Adipocyte (in vitro differentiated cells): ENCODE measurements around the gene NKD2.

Experiments
- DNase-seq: peaks from one replicate; pipeline ENCODE4 v3.0.0-alpha.2; 2015; ENCODE audit warnings: low read depth
- H3K27me3 ChIP-seq: replicated peaks from 2 replicates; pipeline ENCODE4 v1.7.0; 2013; ENCODE audit warnings: mild to moderate bottlenecking, low read length, moderate library complexity; ENCODE audit not compliant: control insufficient read depth, insufficient read depth
- H3K36me3 ChIP-seq: 2 replicates; pipeline ENCODE4 v1.7.0; 2013; ENCODE audit warnings: low read length, mild to moderate bottlenecking, moderate library complexity; ENCODE audit not compliant: control insufficient read depth, insufficient read depth, severe bottlenecking
- H3K4me1 ChIP-seq: 2 replicates; pipeline ENCODE4 v1.7.0; 2013; ENCODE audit warnings: mild to moderate bottlenecking, low read length, moderate library complexity; ENCODE audit not compliant: control insufficient read depth, insufficient read depth
- H3K4me3 ChIP-seq: 2 replicates; pipeline ENCODE4 v1.7.0; 2013; ENCODE audit warnings: mild to moderate bottlenecking, low read length, moderate library complexity
- H3K9ac ChIP-seq: 2 replicates; pipeline ENCODE4 v1.7.0; 2013; ENCODE audit warnings: mild to moderate bottlenecking, low read length, moderate library complexity
- H3K9me3 ChIP-seq: 2 replicates; pipeline ENCODE4 v1.7.0; 2013; ENCODE audit warnings: mild to moderate bottlenecking, low read length, moderate library complexity; ENCODE audit not compliant: control insufficient read depth

NKD2 gene

DNA sequence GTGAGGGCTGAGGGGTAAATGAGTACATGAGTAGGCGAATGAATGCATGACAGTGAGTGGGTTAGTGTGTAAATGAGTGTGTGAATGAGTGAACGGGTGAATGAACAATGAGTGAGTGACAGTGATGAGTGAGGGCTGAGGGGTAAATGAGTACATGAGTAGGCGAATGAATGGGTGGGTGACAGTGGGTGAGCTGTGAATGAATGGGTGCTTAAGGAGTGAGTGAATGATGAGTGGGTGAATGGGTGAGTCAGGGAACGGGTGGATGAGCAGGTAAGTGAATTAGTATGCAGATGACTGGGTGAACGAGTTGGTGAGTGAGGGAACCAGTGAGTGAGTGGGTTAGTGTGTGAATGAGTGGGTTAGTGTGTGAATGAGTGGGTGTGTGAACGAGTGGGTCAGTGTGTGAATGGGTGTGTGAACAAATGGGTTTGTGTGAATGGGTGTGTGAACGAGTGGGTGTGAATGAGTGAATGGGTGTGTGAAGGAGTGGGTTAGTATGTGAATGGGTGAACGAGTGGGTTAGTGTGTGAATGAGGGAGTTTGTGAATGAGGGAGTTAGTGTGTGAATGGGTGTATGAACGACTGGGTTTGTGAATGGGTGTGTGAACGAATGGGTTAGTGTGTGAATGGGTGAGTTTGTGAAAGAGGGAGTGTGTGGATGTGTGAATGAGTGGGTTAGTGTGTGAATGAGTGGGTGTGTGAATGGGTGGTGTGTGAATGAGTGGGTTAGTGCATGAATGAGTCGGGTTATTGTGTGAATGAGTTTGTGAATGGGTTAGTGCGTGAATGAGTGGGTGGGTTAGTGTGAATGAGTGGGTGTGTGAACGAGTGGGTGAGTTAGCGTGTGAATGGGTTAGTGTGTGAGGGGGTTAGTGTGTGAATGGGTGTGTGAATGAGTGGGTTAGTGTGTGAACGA, 32.9 kb downstream of the NKD2 start:
- Histone ChIP-seq H3K36me3 (no peaks in the 10 kb centered on the region), H3K9ac (no peak overlapping the region), H3K4me1 (no peaks in the 10 kb centered on the region), H3K27me3 (no peaks in the 10 kb centered on the region), H3K9me3 (no peaks in the 10 kb centered on the region), H3K4me3 (no peak overlapping the region)
- DNase-seq = no peak

DNA sequence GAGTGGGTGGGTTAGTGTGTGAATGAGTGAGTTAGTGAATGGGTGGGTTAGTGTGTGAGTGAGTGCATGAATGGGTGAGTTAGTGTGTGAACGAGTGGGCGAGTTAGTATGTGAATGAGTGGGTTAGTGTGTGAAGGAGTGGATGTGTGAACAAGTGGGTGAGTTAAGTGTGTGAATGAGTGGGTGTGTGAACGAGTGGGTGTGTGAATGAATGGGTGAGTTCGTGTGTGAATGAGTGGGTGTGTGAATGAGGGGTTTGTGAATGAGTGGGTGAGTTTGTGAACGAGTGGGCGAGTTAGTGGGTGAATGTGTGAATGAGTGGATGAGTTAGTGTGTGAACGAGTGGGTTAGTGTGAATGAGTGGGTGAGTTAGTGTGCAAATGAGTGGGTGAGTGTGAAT, 34.0 kb downstream of the NKD2 start:
- no peaks in the 10 kb centered on the region for H3K36me3 ChIP-seq
- H3K27me3 ChIP-seq = no peaks in the 10 kb centered on the region
- H3K4me3 ChIP-seq = no peak overlapping the region
- no peak overlapping the region for H3K9ac ChIP-seq
- DNase-seq = no peak
- H3K4me1 ChIP-seq = no peaks in the 10 kb centered on the region
- H3K9me3 ChIP-seq = no peaks in the 10 kb centered on the region

DNA sequence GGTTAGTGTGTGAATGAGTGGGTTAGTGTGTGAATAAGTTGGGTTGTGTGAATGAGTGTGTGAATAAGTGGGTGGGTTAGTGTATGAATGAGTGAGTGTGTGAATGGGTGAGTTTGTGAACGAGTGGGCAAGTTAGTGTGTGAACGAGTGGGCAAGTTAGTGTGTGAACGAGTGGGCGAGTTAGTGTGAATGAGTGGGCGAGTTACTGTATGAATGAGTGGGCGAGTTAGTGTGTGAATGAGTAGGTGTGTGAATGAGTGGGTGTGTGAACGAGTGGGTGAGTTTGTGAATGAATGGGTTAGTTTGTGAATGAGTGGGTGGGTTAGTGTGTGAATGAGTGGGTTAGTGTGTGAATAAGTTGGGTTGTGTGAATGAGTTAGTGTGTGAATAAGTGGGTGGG, 34.7 kb downstream of the NKD2 start:
- H3K9ac ChIP-seq = no peak overlapping the region
- no peak for DNase-seq
- H3K27me3 ChIP-seq = no peaks in the 10 kb centered on the region
- no peak overlapping the region for H3K4me3 ChIP-seq
- no peaks in the 10 kb centered on the region for H3K36me3 ChIP-seq
- H3K9me3 ChIP-seq = no peaks in the 10 kb centered on the region
- H3K4me1 ChIP-seq = no peaks in the 10 kb centered on the region

DNA sequence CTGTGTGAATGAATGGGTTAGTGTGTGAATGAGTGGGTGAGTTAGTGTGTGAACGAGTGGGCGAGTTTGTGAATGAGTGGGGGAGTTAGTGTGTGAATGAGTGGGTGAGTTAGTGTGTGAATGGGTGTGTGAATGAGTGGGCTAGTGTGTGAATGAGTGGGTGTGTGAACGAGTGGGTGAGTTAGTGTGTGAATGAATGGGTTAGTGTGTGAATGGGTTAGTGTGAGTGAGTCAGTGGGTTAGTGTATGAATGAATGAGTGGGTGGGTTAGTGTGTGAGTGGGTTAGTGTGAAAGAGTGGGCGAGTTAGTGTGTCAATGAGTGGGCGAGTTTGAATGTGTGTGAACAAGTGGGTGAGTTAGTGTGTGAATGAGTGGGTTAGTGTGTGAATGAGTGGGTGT, 35.5 kb downstream of the NKD2 start:
- H3K9ac ChIP-seq = no peak overlapping the region
- H3K36me3 ChIP-seq = no peaks in the 10 kb centered on the region
- no peaks in the 10 kb centered on the region for H3K27me3 ChIP-seq
- DNase-seq = no peak
- no peaks in the 10 kb centered on the region for H3K9me3 ChIP-seq
- no peaks in the 10 kb centered on the region for H3K4me1 ChIP-seq
- no peak overlapping the region for H3K4me3 ChIP-seq

DNA sequence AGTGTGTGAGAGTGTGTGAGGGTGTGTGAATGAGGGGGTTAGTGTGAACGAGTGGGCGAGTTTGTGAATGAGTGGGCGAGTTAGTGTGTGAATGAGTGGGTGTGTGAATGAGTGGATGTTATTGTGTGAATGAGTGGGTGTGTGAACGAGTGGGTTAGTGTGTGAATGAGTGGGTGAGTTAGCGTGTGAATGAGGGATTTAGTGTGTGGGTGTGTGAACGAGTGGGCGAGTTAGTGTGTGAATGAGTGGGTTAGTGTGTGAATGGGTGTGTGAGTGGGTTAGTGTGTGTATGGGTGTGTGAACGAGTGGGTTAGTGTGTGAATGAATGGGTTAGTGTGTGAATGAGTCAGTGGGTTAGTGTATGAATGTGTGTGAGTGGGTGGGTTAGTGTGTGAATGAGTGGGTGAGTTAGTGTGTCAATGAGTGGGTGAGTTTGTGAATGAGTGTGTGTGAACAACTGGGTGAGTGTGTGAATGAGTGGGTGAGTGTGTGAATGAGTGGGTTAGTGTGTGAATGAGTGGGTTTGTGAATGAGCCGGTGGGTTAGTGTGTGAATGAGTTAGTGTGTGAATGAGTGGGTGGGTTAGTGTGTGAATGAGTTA, 37.5 kb downstream of the NKD2 start:
- H3K4me3 ChIP-seq = no peak overlapping the region
- H3K27me3 ChIP-seq = no peaks in the 10 kb centered on the region
- H3K9ac ChIP-seq = no peak overlapping the region
- peaks cover 4% of the 10 kb centered on the region for H3K36me3 ChIP-seq
- no peak for DNase-seq
- H3K4me1 ChIP-seq = no peaks in the 10 kb centered on the region
- H3K9me3 ChIP-seq = no peaks in the 10 kb centered on the region

DNA sequence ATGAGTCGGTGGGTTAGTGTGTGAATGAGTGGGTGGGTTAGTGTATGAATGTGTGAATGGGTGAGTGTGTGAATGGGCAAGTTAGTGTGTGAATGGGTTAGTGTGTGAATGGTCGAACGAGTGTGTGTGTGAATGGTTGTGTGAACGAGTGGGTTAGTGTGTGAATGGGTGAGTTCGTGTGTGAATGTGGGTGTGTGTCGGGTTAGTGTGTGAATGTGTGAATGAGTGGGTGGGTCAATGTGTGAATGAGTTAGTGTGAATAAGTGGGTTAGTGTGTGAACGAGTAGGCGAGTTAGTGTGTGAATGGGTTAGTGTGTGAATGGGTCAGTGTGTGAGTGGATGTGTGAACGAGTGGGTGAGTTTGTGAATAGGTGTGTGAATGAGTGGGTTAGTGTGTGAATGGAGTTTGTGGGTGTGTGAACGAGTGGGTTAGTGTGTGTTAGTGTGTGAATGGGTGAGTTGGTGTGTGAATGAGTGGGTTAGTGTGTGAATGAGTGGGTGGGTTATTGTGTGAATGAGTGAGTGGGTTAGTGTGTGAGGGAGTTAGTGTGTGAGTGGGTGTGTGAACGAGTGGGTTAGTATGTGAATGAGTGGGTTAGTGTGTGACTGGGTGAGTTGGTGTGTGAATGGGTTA, 38.8 kb downstream of the NKD2 start:
- Histone ChIP-seq H3K9ac (no peak overlapping the region), H3K4me1 (no peaks in the 10 kb centered on the region), H3K36me3 (peaks cover 13% of the 10 kb centered on the region), H3K4me3 (no peak overlapping the region), H3K9me3 (no peaks in the 10 kb centered on the region), H3K27me3 (peaks cover 4% of the 10 kb centered on the region)
- no peak for DNase-seq

DNA sequence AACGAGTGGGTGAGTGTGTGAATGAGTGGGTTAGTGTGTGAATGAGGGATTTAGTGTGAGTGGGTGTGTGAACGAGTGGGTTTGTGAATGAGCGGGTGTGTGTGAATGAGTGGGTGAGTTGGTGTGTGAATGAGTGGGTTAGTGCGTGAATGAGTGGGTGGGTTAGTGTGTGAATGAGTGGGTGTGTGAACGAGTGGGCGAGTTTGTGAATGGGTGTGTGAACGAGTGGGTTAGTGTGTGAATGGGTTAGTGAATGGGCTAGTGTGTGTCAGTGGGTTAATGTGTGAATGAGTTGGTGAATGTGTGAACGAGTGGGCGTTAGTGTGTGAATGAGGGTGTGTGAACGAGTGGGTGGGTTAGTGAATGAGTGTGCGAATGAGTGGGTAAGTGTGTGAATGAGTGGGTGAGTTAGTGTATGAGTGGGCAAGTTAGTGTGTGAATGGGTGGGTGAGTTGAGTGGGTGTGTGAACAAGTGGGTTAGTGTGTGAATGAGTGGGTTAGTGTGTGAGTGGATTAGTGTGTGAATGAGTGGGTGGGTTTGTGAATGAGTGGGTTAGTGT, 39.6 kb downstream of the NKD2 start:
- Histone ChIP-seq H3K4me3 (no peak overlapping the region), H3K27me3 (peaks cover 4% of the 10 kb centered on the region)

DNA sequence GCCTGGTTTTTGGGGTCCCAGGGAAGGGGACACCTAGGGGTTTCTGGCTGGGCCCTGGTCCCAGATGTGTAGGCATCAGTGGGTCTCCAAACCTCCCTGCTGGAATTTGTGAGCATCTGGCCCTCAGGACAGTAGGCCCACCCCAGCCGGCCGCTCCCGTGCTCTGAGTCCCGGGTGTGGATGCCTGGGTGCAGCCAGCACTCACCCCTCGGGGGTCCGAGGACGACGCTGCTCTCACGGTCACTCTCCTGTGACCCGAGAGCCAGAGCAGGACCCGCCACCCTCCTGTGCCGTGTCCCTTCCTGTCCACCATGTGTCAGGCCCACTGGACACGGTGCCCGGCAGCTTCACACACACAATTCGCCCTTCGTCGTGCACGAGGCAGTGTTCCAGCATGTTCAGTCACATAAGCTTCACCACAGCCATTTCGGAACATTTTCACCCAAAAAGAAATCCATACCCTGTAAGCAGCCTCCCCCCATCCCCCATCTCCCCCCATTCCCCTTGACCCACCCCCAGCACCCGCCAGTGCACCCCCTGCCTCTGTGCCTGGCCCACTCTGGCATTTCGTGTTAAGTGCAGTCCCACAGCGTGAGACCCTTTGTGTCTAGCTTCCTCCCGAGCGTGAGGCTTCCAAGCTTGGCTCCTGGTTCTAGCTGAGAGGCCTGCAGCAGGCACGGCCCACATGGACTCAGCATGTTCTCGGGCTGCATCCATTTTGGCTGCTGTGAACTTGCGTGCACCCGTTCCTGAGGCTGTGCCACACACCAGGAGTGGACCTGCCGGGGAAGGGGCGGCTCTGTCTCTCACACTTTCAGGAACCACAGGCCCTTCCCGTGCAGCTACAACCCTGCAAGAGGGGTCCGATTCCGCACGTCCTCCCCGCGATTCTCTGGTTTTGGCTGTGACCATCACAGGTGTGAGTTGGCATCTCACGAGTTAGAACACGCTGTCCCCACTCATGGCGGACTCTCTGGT, 40.5 kb downstream of the NKD2 start:
- H3K9me3 ChIP-seq = no peaks in the 10 kb centered on the region
- peaks cover 3% of the 10 kb centered on the region for H3K4me1 ChIP-seq
- peaks cover 4% of the 10 kb centered on the region for H3K27me3 ChIP-seq
- H3K36me3 ChIP-seq = peaks cover 13% of the 10 kb centered on the region
- no peak for DNase-seq
- H3K9ac ChIP-seq = no peak overlapping the region
- H3K4me3 ChIP-seq = no peak overlapping the region

More for the DNA sequence above, 39.6 kb downstream of the NKD2 start:
- Histone ChIP-seq H3K36me3 (peaks cover 13% of the 10 kb centered on the region), H3K9me3 (no peaks in the 10 kb centered on the region), H3K9ac (no peak overlapping the region), H3K4me1 (no peaks in the 10 kb centered on the region)
- no peak for DNase-seq

DNA sequence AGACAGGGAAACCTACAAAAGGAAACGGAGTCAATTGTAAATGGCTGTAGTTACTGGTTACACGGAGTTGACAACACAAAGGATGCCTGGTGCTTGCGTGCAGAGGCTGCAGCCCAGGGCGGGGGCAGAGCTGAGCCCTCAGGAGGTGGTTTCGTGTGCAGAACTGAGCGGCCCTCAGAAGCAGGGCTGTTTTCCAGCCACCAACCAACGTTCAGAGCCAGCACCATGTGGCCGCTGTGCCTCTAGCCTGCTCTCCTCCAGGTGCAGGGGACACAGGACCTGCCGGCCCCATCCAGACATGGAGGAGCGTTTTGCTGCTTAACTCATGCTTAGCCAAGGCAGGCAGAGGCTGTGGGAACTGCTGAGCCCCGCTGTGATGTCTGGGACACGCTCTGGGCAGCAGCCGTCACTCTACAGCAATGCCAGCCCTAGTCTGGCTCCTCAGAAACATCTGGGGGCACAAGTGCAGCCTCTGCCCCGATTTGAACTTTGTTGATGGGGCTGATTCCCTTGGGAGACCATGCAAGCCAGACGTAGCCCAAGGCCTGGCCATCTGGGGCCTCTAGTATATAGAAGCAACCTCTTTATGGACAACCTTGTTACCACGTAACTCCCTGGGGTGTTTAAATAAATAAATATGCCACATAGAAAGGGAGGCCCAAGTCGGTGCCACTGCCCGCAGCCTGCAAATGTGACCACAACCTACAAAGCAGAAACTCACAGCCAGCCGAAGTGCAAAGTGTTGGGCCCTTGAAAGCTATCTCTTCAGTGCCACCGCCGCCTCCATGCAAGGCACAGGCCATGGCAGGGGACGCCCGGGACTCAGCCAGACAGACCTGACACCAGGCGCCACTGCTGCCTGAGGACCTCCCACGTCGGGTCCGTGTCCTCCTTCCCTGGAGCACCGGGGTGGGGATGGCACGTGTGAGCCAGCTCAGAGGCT, 42.1 kb downstream of the NKD2 start:
- H3K9me3 ChIP-seq = no peaks in the 10 kb centered on the region
- no peak overlapping the region for H3K9ac ChIP-seq
- H3K36me3 ChIP-seq = peaks cover 19% of the 10 kb centered on the region
- no peak overlapping the region for H3K4me3 ChIP-seq
- peaks cover 3% of the 10 kb centered on the region for H3K4me1 ChIP-seq
- peaks cover 4% of the 10 kb centered on the region for H3K27me3 ChIP-seq
- peak; percentile 4 for DNase-seq

DNA sequence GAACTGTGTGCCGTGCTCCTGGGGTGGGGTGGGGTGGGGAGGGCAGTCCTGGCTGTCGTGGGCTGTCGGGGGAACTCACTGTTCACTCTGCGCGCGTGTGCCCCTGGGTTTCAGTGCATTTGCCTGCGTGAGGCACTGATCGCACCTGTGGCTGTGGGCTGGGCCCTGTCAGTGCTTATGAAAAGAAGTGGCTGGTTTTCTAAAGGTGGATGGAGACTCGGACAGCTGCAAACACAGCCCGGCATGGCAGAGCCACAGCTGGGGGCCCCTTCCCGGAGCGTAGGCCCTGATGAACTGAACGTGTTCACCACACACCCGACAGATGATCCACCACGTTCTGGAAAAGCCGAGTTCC, 42.7 kb downstream of the NKD2 start:
- Histone ChIP-seq H3K9ac (no peak overlapping the region), H3K36me3 (peaks cover 23% of the 10 kb centered on the region), H3K4me1 (peaks cover 3% of the 10 kb centered on the region), H3K4me3 (no peak overlapping the region), H3K9me3 (no peaks in the 10 kb centered on the region), H3K27me3 (peaks cover 4% of the 10 kb centered on the region)
- no peak for DNase-seq
